Stimulated activated CD8-positive, alpha-beta memory T cell treated with anti-CD3 and anti-CD28 coated beads, Interleukin-12 subunit alpha, Interleukin-12 subunit beta, amount 100 ng/mL, for 1 hour (primary cell): ENCODE results near the gene APOL4.
"Not testable (repeated sequence)": the region's sequence is repeated elsewhere in the genome, so short reads cannot be mapped to it uniquely, and the experiment has no call there.

Experiments
- DNase-seq: peaks from one replicate; pipeline ENCODE4 v3.0.0-alpha.2; 2020; ENCODE audit warnings: low read depth

Gene APOL4

GRCh38 chr22:36206255-36206654 is 4.6 kb upstream of the APOL4 start:
- DNase-seq: no peak

GRCh38 chr22:36205573-36205972 is 4.0 kb upstream of the APOL4 start:
- DNase-seq: not testable (repeated sequence)

- DNase-seq: no peak
Measured at GRCh38 chr22:36204632-36205015, 3.0 kb upstream of the APOL4 start.

GRCh38 chr22:36204001-36204631 is 2.5 kb upstream of the APOL4 start:
- no peak for DNase-seq

GRCh38 chr22:36203441-36203840 is 1.8 kb upstream of the APOL4 start:
- DNase-seq: not testable (repeated sequence)

- DNase-seq: not testable (repeated sequence)
Measured at GRCh38 chr22:36202906-36203305, 1.3 kb upstream of the APOL4 start.

- not testable (repeated sequence) for DNase-seq
Measured at GRCh38 chr22:36201025-36201424, 584 bp downstream of the APOL4 start.

GRCh38 chr22:36199001-36199551 is 2.5 kb downstream of the APOL4 start:
- DNase-seq: no peak

- DNase-seq: no peak
Measured at GRCh38 chr22:36198536-36198935, 3.1 kb downstream of the APOL4 start.

- no peak for DNase-seq
Measured at GRCh38 chr22:36197514-36198146, 4.0 kb downstream of the APOL4 start.

- DNase-seq: no peak
Measured at GRCh38 chr22:36197065-36197440, 4.6 kb downstream of the APOL4 start.

GRCh38 chr22:36196254-36197064 is 5.2 kb downstream of the APOL4 start:
- DNase-seq: no peak

GRCh38 chr22:36194971-36195370 is 6.6 kb downstream of the APOL4 start:
- peak; percentile 8 for DNase-seq

GRCh38 chr22:36194385-36194784 is 7.2 kb downstream of the APOL4 start:
- DNase-seq: no peak

GRCh38 chr22:36193577-36193976 is 8.0 kb downstream of the APOL4 start:
- no peak for DNase-seq

GRCh38 chr22:36193171-36193570 is 8.4 kb downstream of the APOL4 start:
- DNase-seq: no peak

GRCh38 chr22:36192542-36192941 is 9.1 kb downstream of the APOL4 start:
- no peak for DNase-seq

- no peak for DNase-seq
Measured at GRCh38 chr22:36191106-36191836, 10.3 kb downstream of the APOL4 start.

- not testable (repeated sequence) for DNase-seq
Measured at GRCh38 chr22:36187862-36188261, 13.7 kb downstream of the APOL4 start.

- DNase-seq: no peak
Measured at GRCh38 chr22:36185828-36186624, 15.6 kb downstream of the APOL4 start.

- DNase-seq: no peak
Measured at GRCh38 chr22:36184433-36185025, 17.1 kb downstream of the APOL4 start.
